Fibroblast of gingiva (primary cell): ENCODE data around the gene TAF1.
"Not testable (repeated sequence)": the region's sequence is repeated elsewhere in the genome, so short reads cannot be mapped to it uniquely, and the experiment has no call there.

ENCODE experiments used
- DNase-seq: peaks from one replicate; pipeline ENCODE4 v3.0.0-alpha.2; 2011; ENCODE audit warnings: low read depth

TAF1 gene

GRCh38 chrX:71439420-71439819 is 73.3 kb downstream of the TAF1 start:
- DNase-seq, result no peak

GRCh38 chrX:71439896-71440295 is 73.7 kb downstream of the TAF1 start:
- DNase-seq, result no peak

- peak; percentile 1 for DNase-seq
These were observed 74.2 kb downstream of the TAF1 start for GRCh38 chrX:71440401-71440800.

- DNase-seq, result not testable (repeated sequence)
These were observed 75.7 kb downstream of the TAF1 start for GRCh38 chrX:71441809-71442208.

- no peak for DNase-seq
These were observed 84.4 kb downstream of the TAF1 start for GRCh38 chrX:71450433-71451106.

GRCh38 chrX:71451518-71451917 is 85.4 kb downstream of the TAF1 start:
- not testable (repeated sequence) for DNase-seq

GRCh38 chrX:71453056-71453455 is 86.9 kb downstream of the TAF1 start:
- DNase-seq, result no peak

GRCh38 chrX:71454222-71454621 is 88.1 kb downstream of the TAF1 start:
- no peak for DNase-seq

GRCh38 chrX:71458866-71459265 is 92.7 kb downstream of the TAF1 start:
- no peak for DNase-seq

GRCh38 chrX:71464968-71465367 is 98.8 kb downstream of the TAF1 start:
- DNase-seq, result no peak

- DNase-seq, result no peak
These were observed 100.9 kb downstream of the TAF1 start for GRCh38 chrX:71466979-71467523.

GRCh38 chrX:71475785-71476540 is 109.8 kb downstream of the TAF1 start:
- DNase-seq, result no peak

GRCh38 chrX:71482228-71482958 is 116.2 kb downstream of the TAF1 start:
- DNase-seq, result no peak

- DNase-seq, result no peak
These were observed 121.7 kb downstream of the TAF1 start for GRCh38 chrX:71487814-71488213.

GRCh38 chrX:71489540-71489939 is 123.4 kb downstream of the TAF1 start:
- peak; percentile 60 for DNase-seq

GRCh38 chrX:71492231-71493065 is 126.3 kb downstream of the TAF1 start:
- peak; percentile 27 for DNase-seq

- peak; percentile 67 for DNase-seq
These were observed 127.0 kb downstream of the TAF1 start for GRCh38 chrX:71493111-71493613.

- DNase-seq, result not testable (repeated sequence)
These were observed 129.8 kb downstream of the TAF1 start for GRCh38 chrX:71495979-71496378.

GRCh38 chrX:71496476-71496875 is 130.3 kb downstream of the TAF1 start:
- DNase-seq, result no peak

- not testable (repeated sequence) for DNase-seq
These were observed 135.9 kb downstream of the TAF1 start for GRCh38 chrX:71502080-71502479.

- no peak for DNase-seq
These were observed 138.2 kb downstream of the TAF1 start for GRCh38 chrX:71504346-71504745.
